ENCODE measurements around the gene FILIP1L. TPM values are rescaled to one million over a fixed set of nuclear protein-coding genes. Genes with fewer than 3 reads are reported as not detected.

Gene FILIP1L
- total and polyA plus RNA-seq, 2 donors (not counting 1 experiment from before 2014, with no cell fraction given) = 0.32 to 0.48 TPM

GRCh38 chr3:99951701-99952100 lies 162.6 kb downstream of the FILIP1L start:
- CTCF ChIA-PET = no interaction called here
- H3K9me3 Mint-ChIP-seq (ENCODE audit: insufficient read depth) = no peaks in the 10 kb centered on the region
- no peak overlapping the region for H3K9ac ChIP-seq (ENCODE audit: low read length)
- H3K4me1 Mint-ChIP-seq = peaks cover 12% of the 10 kb centered on the region
- no peaks in the 10 kb centered on the region for H3K79me2 ChIP-seq (ENCODE audit: control insufficient read depth, insufficient read depth, low read length)
- no peaks in the 10 kb centered on the region for H3K4me1 ChIP-seq (ENCODE audit: control insufficient read depth in 2 of 2, insufficient read depth in 2 of 2, low read length in 2 of 2)
- H4K20me1 ChIP-seq (ENCODE audit: control insufficient read depth, insufficient read depth, low read length, poor library complexity, severe bottlenecking) = no peaks in the 10 kb centered on the region
- H3K4me3 ChIP-seq (ENCODE audit: control extremely low read depth in 1 of 5, extremely low read depth in 1 of 5, insufficient read depth in 1 of 5, low read depth in 2 of 5, low read length in 4 of 5) = no peak overlapping the region
- intact Hi-C loops (cut with micrococcal nuclease) = no loop called here
- no peaks in the 10 kb centered on the region for H3K27me3 Mint-ChIP-seq
- TF ChIP-seq, protein P1, sequence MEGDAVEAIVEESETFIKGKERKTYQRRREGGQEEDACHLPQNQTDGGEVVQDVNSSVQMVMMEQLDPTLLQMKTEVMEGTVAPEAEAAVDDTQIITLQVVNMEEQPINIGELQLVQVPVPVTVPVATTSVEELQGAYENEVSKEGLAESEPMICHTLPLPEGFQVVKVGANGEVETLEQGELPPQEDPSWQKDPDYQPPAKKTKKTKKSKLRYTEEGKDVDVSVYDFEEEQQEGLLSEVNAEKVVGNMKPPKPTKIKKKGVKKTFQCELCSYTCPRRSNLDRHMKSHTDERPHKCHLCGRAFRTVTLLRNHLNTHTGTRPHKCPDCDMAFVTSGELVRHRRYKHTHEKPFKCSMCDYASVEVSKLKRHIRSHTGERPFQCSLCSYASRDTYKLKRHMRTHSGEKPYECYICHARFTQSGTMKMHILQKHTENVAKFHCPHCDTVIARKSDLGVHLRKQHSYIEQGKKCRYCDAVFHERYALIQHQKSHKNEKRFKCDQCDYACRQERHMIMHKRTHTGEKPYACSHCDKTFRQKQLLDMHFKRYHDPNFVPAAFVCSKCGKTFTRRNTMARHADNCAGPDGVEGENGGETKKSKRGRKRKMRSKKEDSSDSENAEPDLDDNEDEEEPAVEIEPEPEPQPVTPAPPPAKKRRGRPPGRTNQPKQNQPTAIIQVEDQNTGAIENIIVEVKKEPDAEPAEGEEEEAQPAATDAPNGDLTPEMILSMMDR (IDR thresholded peaks at IDR 0.05) = no peak
- TF ChIP-seq EZH2 (IDR thresholded peaks at IDR 0.05; ENCODE audit: borderline replicate concordance, insufficient read depth, low read depth, low read length, poor library complexity, severe bottlenecking) = no peak
- H3K27me3 ChIP-seq (replicated peaks in 1 of 4; ENCODE audit: control extremely low read depth in 1 of 4, control insufficient read depth in 3 of 4, insufficient read depth in 4 of 4, low read length in 3 of 4) = no peaks in the 10 kb centered on the region
- H3K9me3 ChIP-seq (ENCODE audit: control extremely low read depth in 1 of 3, control insufficient read depth in 2 of 3, insufficient read depth in 1 of 3, low read length in 2 of 3) = no peaks in the 10 kb centered on the region
- no peak overlapping the region for H2AFZ ChIP-seq (ENCODE audit: insufficient read depth, low read depth, low read length, poor library complexity, severe bottlenecking)
- H3K27ac ChIP-seq (ENCODE audit: low read length in 2 of 2) = no peak overlapping the region
- POLR2A ChIA-PET = no interaction called here
- DNase-seq (no peak), ATAC-seq (ENCODE audit: low read depth) (no peak)
- H3K27ac Mint-ChIP-seq = no peak overlapping the region
- no peak overlapping the region for H3K4me2 ChIP-seq (replicated peaks; ENCODE audit: low read depth, low read length, poor library complexity, severe bottlenecking)
- H3K36me3 ChIP-seq (replicated peaks in 1 of 2; ENCODE audit: control extremely low read depth in 1 of 2, control insufficient read depth in 1 of 2, extremely low read depth in 1 of 2, insufficient read depth in 2 of 2, low read length in 1 of 2) = no peaks in the 10 kb centered on the region
- no peak overlapping the region for H3K4me3 Mint-ChIP-seq

GRCh38 chr3:99950921-99951320 lies 163.4 kb downstream of the FILIP1L start:
- ATAC-seq (ENCODE audit: low read depth) = no peak
- Histone ChIP-seq H3K9ac (ENCODE audit: low read length) (no peak overlapping the region), H3K36me3 (replicated peaks in 1 of 2; ENCODE audit: control extremely low read depth in 1 of 2, control insufficient read depth in 1 of 2, extremely low read depth in 1 of 2, insufficient read depth in 2 of 2, low read length in 1 of 2) (no peaks in the 10 kb centered on the region), H3K27ac (ENCODE audit: low read length in 2 of 2) (no peak overlapping the region), H3K9me3 (ENCODE audit: control extremely low read depth in 1 of 3, control insufficient read depth in 2 of 3, insufficient read depth in 1 of 3, low read length in 2 of 3) (no peaks in the 10 kb centered on the region), H3K4me3 (ENCODE audit: control extremely low read depth in 1 of 5, extremely low read depth in 1 of 5, insufficient read depth in 1 of 5, low read depth in 2 of 5, low read length in 4 of 5) (no peak overlapping the region), H4K20me1 (ENCODE audit: control insufficient read depth, insufficient read depth, low read length, poor library complexity, severe bottlenecking) (no peaks in the 10 kb centered on the region), H3K4me2 (replicated peaks; ENCODE audit: low read depth, low read length, poor library complexity, severe bottlenecking) (no peak overlapping the region), H3K27me3 (replicated peaks in 1 of 4; ENCODE audit: control extremely low read depth in 1 of 4, control insufficient read depth in 3 of 4, insufficient read depth in 4 of 4, low read length in 3 of 4) (no peaks in the 10 kb centered on the region), H3K79me2 (ENCODE audit: control insufficient read depth, insufficient read depth, low read length) (no peaks in the 10 kb centered on the region), H2AFZ (ENCODE audit: insufficient read depth, low read depth, low read length, poor library complexity, severe bottlenecking) (no peak overlapping the region), H3K4me1 (ENCODE audit: control insufficient read depth in 2 of 2, insufficient read depth in 2 of 2, low read length in 2 of 2) (no peaks in the 10 kb centered on the region)
- intact Hi-C loops (cut with micrococcal nuclease) = no loop called here
- no peak for DNase-seq
- H3K9me3 Mint-ChIP-seq (ENCODE audit: insufficient read depth) = no peaks in the 10 kb centered on the region
- H3K4me3 Mint-ChIP-seq = no peak overlapping the region
- ChIA-PET CTCF (no interaction called here), POLR2A (no interaction called here)
- H3K27ac Mint-ChIP-seq = no peak overlapping the region
- H3K4me1 Mint-ChIP-seq = peaks cover 11% of the 10 kb centered on the region
- TF ChIP-seq, protein P1 (IDR thresholded peaks at IDR 0.05) = no peak
- TF ChIP-seq EZH2 (IDR thresholded peaks at IDR 0.05; ENCODE audit: borderline replicate concordance, insufficient read depth, low read depth, low read length, poor library complexity, severe bottlenecking) = no peak
- no peaks in the 10 kb centered on the region for H3K27me3 Mint-ChIP-seq
- WGBS (ENCODE audit: insufficient coverage) = 94% methylated on average over 1 of the region's 1 CpG

Data from B cell (primary cell).